ENCODE results near the gene DYNLT5. TPM values are rescaled to one million over a fixed set of nuclear protein-coding genes. Genes with fewer than 3 reads are reported as not detected.
A peak's percentile ranks its signal among the peaks of the same experiment; 100 is the strongest.
"Not testable (repeated sequence)": the region's sequence is repeated elsewhere in the genome, so short reads cannot be mapped to it uniquely, and the experiment has no call there.

Gene DYNLT5
- total RNA-seq, 3 donors from 2014 or later = 0.32 to 1.0 (median 0.33) TPM

DNA sequence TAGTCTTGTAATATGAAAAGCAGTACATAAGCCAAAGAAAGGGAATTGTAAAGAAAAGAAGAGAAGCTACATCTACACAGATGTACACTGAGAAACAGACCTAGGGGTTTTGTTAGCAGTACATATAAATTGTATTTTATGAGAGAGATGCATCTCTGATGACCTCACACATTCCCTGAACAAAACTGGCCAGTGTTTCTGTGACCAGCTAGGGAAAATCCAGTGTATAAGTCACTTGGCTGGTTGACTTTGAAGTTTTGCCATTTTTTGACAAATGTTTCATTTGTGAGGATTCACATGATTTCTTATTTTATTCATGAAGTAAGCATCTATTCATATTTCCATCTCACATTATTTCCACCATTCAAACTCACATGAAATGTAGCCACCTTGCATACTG lies 28.3 kb upstream of the DYNLT5 start:
- Histone ChIP-seq H3K27ac (no peak overlapping the region), H3K9me3 (no peaks in the 10 kb centered on the region), H3K4me1 (no peaks in the 10 kb centered on the region), H3K36me3 (no peaks in the 10 kb centered on the region), H3K4me3 (no peak overlapping the region), H3K27me3 (no peaks in the 10 kb centered on the region)
- DNase-seq (ENCODE audit: low spot score in 2 of 2) = no peak
- intact Hi-C loops (cut with DNase I; ENCODE audit: low total_unique reads) = no loop called here
- no peak for TF ChIP-seq POLR2A (IDR thresholded peaks at IDR 0.05)
- TF ChIP-seq CTCF (IDR thresholded peaks at IDR 0.05) = no peak
- no peak for TF ChIP-seq POLR2AphosphoS5 (IDR thresholded peaks at IDR 0.05)

DNA sequence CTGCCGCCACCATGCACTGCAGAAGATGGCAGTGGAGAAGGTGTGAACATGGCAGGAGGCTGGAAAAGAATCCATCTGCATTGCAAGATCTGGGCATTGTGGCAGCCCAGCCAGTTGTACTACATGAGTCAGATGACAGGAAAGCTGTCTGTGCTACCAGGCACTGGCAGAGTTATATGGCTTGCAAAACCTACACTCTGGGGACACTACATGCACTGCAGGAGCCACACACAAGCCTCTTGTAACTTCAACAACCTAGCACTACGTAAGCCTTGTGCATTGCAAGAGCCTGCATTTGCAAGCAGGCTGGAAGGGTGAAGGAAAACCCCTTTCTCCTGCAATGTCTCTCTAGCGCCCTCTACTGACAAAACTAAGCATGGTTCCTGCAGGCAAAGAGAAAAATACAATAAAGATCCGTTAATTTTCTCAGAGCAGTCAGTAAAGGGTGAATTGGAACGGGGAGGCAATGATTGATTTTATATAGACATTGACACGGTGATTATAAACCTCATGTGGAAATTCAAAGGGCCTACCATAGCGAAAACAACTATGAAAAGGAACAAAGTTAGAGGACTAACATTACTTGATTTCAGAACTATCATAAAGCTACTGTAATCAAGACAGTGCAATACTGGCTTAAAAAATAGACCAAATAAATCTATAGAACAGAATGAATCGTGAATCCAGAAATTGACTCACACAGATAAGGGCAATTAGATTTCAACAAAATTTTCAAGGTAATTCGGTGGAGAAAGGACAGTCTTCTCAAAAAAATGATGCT lies 26.2 kb upstream of the DYNLT5 start:
- no peaks in the 10 kb centered on the region for H3K9me3 ChIP-seq
- no peaks in the 10 kb centered on the region for H3K4me1 ChIP-seq
- no peak overlapping the region for H3K4me3 ChIP-seq
- H3K36me3 ChIP-seq = no peaks in the 10 kb centered on the region
- H3K27me3 ChIP-seq = no peaks in the 10 kb centered on the region
- H3K27ac ChIP-seq = no peak overlapping the region
- no peak for TF ChIP-seq POLR2AphosphoS5 (IDR thresholded peaks at IDR 0.05)
- peak; percentile 40 to 76 (median 62) for TF ChIP-seq CTCF (IDR thresholded peaks at IDR 0.05)
- DNase-seq (ENCODE audit: low spot score in 2 of 2) = no peak
- intact Hi-C loops (cut with DNase I; ENCODE audit: low total_unique reads) = no loop called here

- intact Hi-C loops (cut with DNase I; ENCODE audit: low total_unique reads) = no loop called here
- H3K27ac ChIP-seq = no peak overlapping the region
These were observed 24.2 kb upstream of the DYNLT5 start for GRCh38 chr1:66728021-66728420.

GRCh38 chr1:66728716-66729115 lies 23.5 kb upstream of the DYNLT5 start:
- H3K9me3 ChIP-seq; H3K4me3 ChIP-seq; H3K4me1 ChIP-seq; H3K36me3 ChIP-seq; DNase-seq (ENCODE audit: low spot score in 2 of 2); intact Hi-C loops (cut with DNase I; ENCODE audit: low total_unique reads); H3K27ac ChIP-seq; H3K27me3 ChIP-seq: not testable (repeated sequence)

More at GRCh38 chr1:66728021-66728420, 24.2 kb upstream of the DYNLT5 start:
- no peaks in the 10 kb centered on the region for H3K27me3 ChIP-seq
- H3K4me1 ChIP-seq = no peaks in the 10 kb centered on the region
- TF ChIP-seq POLR2A (IDR thresholded peaks at IDR 0.05) = no peak
- no peak for TF ChIP-seq CTCF (IDR thresholded peaks at IDR 0.05)
- TF ChIP-seq POLR2AphosphoS5 (IDR thresholded peaks at IDR 0.05) = no peak
- no peak for DNase-seq (ENCODE audit: low spot score in 2 of 2)
- H3K4me3 ChIP-seq = no peak overlapping the region
- H3K9me3 ChIP-seq = no peaks in the 10 kb centered on the region
- H3K36me3 ChIP-seq = no peaks in the 10 kb centered on the region

DNA sequence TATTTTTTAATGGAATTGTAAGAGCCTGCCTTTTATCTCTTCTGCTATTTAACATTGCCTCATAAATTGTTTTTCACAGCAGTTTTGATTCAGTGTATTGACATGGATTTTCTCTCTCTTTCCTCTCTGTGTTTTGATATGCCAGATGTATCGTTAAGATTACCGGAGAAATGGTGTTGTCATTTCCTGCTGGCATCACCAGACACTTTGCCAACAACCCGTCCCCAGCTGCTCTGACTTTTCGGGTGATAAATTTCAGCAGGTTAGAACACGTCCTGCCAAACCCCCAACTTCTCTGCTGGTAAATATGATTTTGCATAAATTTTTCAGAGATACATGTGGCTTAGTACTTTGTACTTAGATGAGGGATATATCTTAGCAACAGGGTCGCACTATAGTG lies 23.1 kb upstream of the DYNLT5 start:
- H3K4me1 ChIP-seq = no peaks in the 10 kb centered on the region
- no peaks in the 10 kb centered on the region for H3K9me3 ChIP-seq
- TF ChIP-seq POLR2AphosphoS5 (IDR thresholded peaks at IDR 0.05) (no peak), CTCF (IDR thresholded peaks at IDR 0.05) (no peak), POLR2A (IDR thresholded peaks at IDR 0.05) (no peak)
- no peak overlapping the region for H3K27ac ChIP-seq
- no peaks in the 10 kb centered on the region for H3K27me3 ChIP-seq
- DNase-seq (ENCODE audit: low spot score in 2 of 2) = no peak
- H3K4me3 ChIP-seq = no peak overlapping the region
- intact Hi-C loops (cut with DNase I; ENCODE audit: low total_unique reads) = no loop called here
- H3K36me3 ChIP-seq = no peaks in the 10 kb centered on the region

All from breast epithelium (tissue), 4 donors.